Suprapubic skin (tissue), 4 donors: Measurements from ENCODE around the gene FUT1.
"Not testable (repeated sequence)": the region's sequence is repeated elsewhere in the genome, so short reads cannot be mapped to it uniquely, and the experiment has no call there.

ENCODE experiments used
- EP300 ChIP-seq: sonication (generic); formaldehyde crosslinking; IDR thresholded peaks from one replicate; pipeline ENCODE4 v1.6.1; 2017; ENCODE audit warnings: antibody characterized with exemption
- POLR2A ChIP-seq, 2 donors: fragments of 450-650 bp; IDR thresholded peaks; one replicate each; pipeline ENCODE4 v1.6.1; 2017; ENCODE audit warnings: antibody characterized with exemption in 2 of 2, mild to moderate bottlenecking in 2 of 2, moderate library complexity in 2 of 2
- POLR2AphosphoS5 ChIP-seq, 3 donors: sonication (generic); formaldehyde crosslinking; IDR thresholded peaks; one replicate each; pipeline ENCODE4 v1.6.1; 2017; ENCODE audit warnings: antibody characterized with exemption in 3 of 3
- TF ChIP-seq, protein P1 (sequence below), 2 donors: fragments of 200-600 bp in 1 of 2; fragments of 450-650 bp in 1 of 2; sonication (generic) in 1 of 2; IDR thresholded peaks; one replicate each; pipeline ENCODE4 v1.5.1; 2016 to 2019; ENCODE audit warnings: antibody characterized with exemption in 2 of 2, mild to moderate bottlenecking in 1 of 2, moderate library complexity in 1 of 2

DNA sequence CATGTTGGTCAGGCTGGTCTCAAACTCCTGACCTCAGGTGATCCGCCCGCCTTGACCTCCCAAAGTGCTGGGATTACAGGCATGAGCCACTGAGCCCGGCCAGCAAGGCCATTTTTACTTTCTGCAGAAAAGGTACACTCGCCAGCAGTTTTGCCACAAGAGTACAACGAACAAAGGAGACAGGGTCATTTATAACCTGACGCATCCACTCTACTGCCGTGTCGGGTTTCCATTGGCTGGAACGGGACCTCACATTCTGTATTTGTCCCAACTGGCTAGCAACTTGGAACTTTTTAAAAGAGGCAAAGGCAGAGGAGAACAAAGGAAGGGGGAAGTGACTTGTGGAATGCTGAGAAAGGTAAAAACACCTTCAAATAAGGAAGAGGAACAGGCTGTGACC lies 34.9 kb upstream of the FUT1 start:
- TF ChIP-seq, protein P1, sequence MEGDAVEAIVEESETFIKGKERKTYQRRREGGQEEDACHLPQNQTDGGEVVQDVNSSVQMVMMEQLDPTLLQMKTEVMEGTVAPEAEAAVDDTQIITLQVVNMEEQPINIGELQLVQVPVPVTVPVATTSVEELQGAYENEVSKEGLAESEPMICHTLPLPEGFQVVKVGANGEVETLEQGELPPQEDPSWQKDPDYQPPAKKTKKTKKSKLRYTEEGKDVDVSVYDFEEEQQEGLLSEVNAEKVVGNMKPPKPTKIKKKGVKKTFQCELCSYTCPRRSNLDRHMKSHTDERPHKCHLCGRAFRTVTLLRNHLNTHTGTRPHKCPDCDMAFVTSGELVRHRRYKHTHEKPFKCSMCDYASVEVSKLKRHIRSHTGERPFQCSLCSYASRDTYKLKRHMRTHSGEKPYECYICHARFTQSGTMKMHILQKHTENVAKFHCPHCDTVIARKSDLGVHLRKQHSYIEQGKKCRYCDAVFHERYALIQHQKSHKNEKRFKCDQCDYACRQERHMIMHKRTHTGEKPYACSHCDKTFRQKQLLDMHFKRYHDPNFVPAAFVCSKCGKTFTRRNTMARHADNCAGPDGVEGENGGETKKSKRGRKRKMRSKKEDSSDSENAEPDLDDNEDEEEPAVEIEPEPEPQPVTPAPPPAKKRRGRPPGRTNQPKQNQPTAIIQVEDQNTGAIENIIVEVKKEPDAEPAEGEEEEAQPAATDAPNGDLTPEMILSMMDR (IDR thresholded peaks at IDR 0.05) = not testable (repeated sequence)
- TF ChIP-seq POLR2A (IDR thresholded peaks at IDR 0.05); POLR2AphosphoS5 (IDR thresholded peaks at IDR 0.05); EP300: not testable (repeated sequence)
